OCI-LY1 (cell line): Measurements from ENCODE around the gene LAMC3.

Experiments
- CTCF ChIP-seq: fragments of 200-600 bp; sonication (generic), shearing (Covaris generic); IDR thresholded peaks from 2 replicates; pipeline ENCODE4 v1.5.1; 2017; ENCODE audit warnings: mild to moderate bottlenecking, antibody characterized with exemption, low read length, moderate library complexity, mixed read lengths
- EZH2 ChIP-seq: fragments of 200-600 bp; sonication (generic), shearing (Covaris generic); IDR thresholded peaks from 2 replicates; pipeline ENCODE4 v1.8.0; 2017; ENCODE audit warnings: borderline replicate concordance, mixed run types, mild to moderate bottlenecking, antibody characterized with exemption, low read length, moderate library complexity, mixed read lengths

- TF ChIP-seq CTCF: no peak
- no peak for TF ChIP-seq EZH2
These were observed 117.1 kb downstream of the LAMC3 start for GRCh38 chr9:131126059-131126426.
